Measurements from ENCODE around the gene MAGI2.

Gene MAGI2

GRCh38 chr7:78413568-78413967 is 1039.9 kb downstream of the MAGI2 start:
- Histone ChIP-seq H2AFZ (ENCODE audit: low read depth, low read length, severe bottlenecking) (no peak overlapping the region), H3K9ac (ENCODE audit: low read length) (no peak overlapping the region), H3K27me3 (ENCODE audit: low read length) (no peaks in the 10 kb centered on the region), H3K9me3 (ENCODE audit: insufficient read depth, low read length) (no peaks in the 10 kb centered on the region), H3F3A (ENCODE audit: insufficient read depth) (no peaks in the 10 kb centered on the region), H4K20me1 (ENCODE audit: low read depth, low read length) (no peaks in the 10 kb centered on the region), H3K4me3 (ENCODE audit: insufficient read depth, low read length, poor library complexity, severe bottlenecking) (no peak overlapping the region), H3K27ac (ENCODE audit: low read depth, low read length) (no peak overlapping the region), H3K79me2 (ENCODE audit: insufficient read depth, low read length) (no peaks in the 10 kb centered on the region), H3K36me3 (ENCODE audit: low read length) (no peaks in the 10 kb centered on the region), H3K4me2 (ENCODE audit: low read depth, low read length, poor library complexity, severe bottlenecking) (no peak overlapping the region), H3K9me2 (replicated peaks; ENCODE audit: insufficient read depth, low read length) (no peaks in the 10 kb centered on the region)
- no peak for TF ChIP-seq CTCF (IDR thresholded peaks at IDR 0.05; ENCODE audit: insufficient read depth, low read length, poor library complexity, severe bottlenecking)
- TF ChIP-seq EZH2phosphoT487 (conservative IDR thresholded peaks at IDR 0.05; ENCODE audit: low read length) = no peak

DNA sequence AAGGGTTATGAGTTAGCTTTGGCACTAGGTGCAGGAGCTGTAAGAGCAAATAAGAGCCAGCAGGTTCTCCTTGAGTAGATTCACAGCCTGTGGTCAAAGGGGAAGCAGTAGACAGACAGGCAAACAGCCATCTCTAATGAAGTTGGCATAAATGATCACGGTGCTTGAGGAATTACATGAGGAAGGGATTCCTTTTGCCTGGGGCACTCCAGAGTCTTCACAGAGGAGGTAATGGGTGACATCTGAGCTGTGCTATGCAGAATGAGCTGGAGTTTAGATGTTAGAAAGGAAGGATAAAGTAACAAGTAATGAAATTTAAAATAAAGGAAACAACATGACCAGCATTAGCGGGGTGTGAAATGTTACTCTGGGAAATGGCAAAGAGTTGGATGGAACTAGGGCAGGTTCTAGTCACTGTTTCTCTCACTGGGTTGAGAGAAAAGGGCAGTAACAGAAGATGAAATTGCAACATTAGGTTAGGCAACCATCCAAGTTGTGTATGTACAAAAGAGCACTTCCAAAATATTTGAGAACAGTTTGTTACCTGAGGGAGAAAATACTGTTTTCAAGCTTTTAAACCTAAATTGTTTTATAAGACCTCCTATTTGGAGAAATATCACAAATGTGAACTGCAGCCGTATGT is 1041.1 kb downstream of the MAGI2 start:
- Histone ChIP-seq H3F3A (ENCODE audit: insufficient read depth) (no peaks in the 10 kb centered on the region), H3K9ac (ENCODE audit: low read length) (no peak overlapping the region), H3K4me3 (ENCODE audit: insufficient read depth, low read length, poor library complexity, severe bottlenecking) (no peak overlapping the region), H3K9me2 (replicated peaks; ENCODE audit: insufficient read depth, low read length) (no peaks in the 10 kb centered on the region), H3K79me2 (ENCODE audit: insufficient read depth, low read length) (no peaks in the 10 kb centered on the region), H3K27me3 (ENCODE audit: low read length) (no peaks in the 10 kb centered on the region), H3K4me2 (ENCODE audit: low read depth, low read length, poor library complexity, severe bottlenecking) (no peak overlapping the region), H4K20me1 (ENCODE audit: low read depth, low read length) (no peaks in the 10 kb centered on the region), H3K27ac (ENCODE audit: low read depth, low read length) (no peak overlapping the region), H3K9me3 (ENCODE audit: insufficient read depth, low read length) (no peaks in the 10 kb centered on the region), H2AFZ (ENCODE audit: low read depth, low read length, severe bottlenecking) (no peak overlapping the region), H3K36me3 (ENCODE audit: low read length) (no peaks in the 10 kb centered on the region)
- TF ChIP-seq CTCF (IDR thresholded peaks at IDR 0.05; ENCODE audit: insufficient read depth, low read length, poor library complexity, severe bottlenecking) (no peak), EZH2phosphoT487 (conservative IDR thresholded peaks at IDR 0.05; ENCODE audit: low read length) (no peak)

- no peaks in the 10 kb centered on the region for H3K36me3 ChIP-seq (ENCODE audit: low read length)
- TF ChIP-seq EZH2phosphoT487 (conservative IDR thresholded peaks at IDR 0.05; ENCODE audit: low read length) (no peak), CTCF (IDR thresholded peaks at IDR 0.05; ENCODE audit: insufficient read depth, low read length, poor library complexity, severe bottlenecking) (no peak)
- no peak overlapping the region for H2AFZ ChIP-seq (ENCODE audit: low read depth, low read length, severe bottlenecking)
- no peaks in the 10 kb centered on the region for H3K27me3 ChIP-seq (ENCODE audit: low read length)
- no peaks in the 10 kb centered on the region for H3F3A ChIP-seq (ENCODE audit: insufficient read depth)
- no peaks in the 10 kb centered on the region for H3K9me3 ChIP-seq (ENCODE audit: insufficient read depth, low read length)
- H4K20me1 ChIP-seq (ENCODE audit: low read depth, low read length) = no peaks in the 10 kb centered on the region
- H3K79me2 ChIP-seq (ENCODE audit: insufficient read depth, low read length) = no peaks in the 10 kb centered on the region
- H3K9ac ChIP-seq (ENCODE audit: low read length) = no peak overlapping the region
- no peak overlapping the region for H3K4me2 ChIP-seq (ENCODE audit: low read depth, low read length, poor library complexity, severe bottlenecking)
- H3K4me3 ChIP-seq (ENCODE audit: insufficient read depth, low read length, poor library complexity, severe bottlenecking) = no peak overlapping the region
- H3K9me2 ChIP-seq (replicated peaks; ENCODE audit: insufficient read depth, low read length) = no peaks in the 10 kb centered on the region
- no peak overlapping the region for H3K27ac ChIP-seq (ENCODE audit: low read depth, low read length)
These were observed 1046.4 kb downstream of the MAGI2 start for GRCh38 chr7:78407031-78407430.
